Prostate gland (tissue), 2 donors: ENCODE results near the gene STAG1. TPM values are rescaled to one million over a fixed set of nuclear protein-coding genes. Genes with fewer than 3 reads are reported as not detected.
"Not testable (repeated sequence)": the region's sequence is repeated elsewhere in the genome, so short reads cannot be mapped to it uniquely, and the experiment has no call there.

ENCODE experiments used
- DNase-seq: peaks from one replicate; pipeline ENCODE4 v3.0.0-alpha.2; 2019; ENCODE audit warnings: low spot score
- H3K27ac ChIP-seq, 2 donors: fragments of 200-600 bp; sonication (generic); 2 replicates each; pipeline ENCODE4 v1.5.1; 2017 to 2019
- H3K27me3 ChIP-seq: fragments of 200-600 bp; sonication (generic); replicated peaks from 2 replicates; pipeline ENCODE4 v1.5.1; 2019; ENCODE audit not compliant: insufficient read depth
- H3K36me3 ChIP-seq, 2 donors: fragments of 200-600 bp; sonication (generic); 1 replicate in 1 of 2; 2 replicates in 1 of 2; pipeline versions ENCODE4 v1.5.1 to v1.8.1; 2017 to 2019
- H3K4me1 ChIP-seq: fragments of 200-600 bp; sonication (generic); replicated peaks from 2 replicates; pipeline ENCODE4 v1.5.1; 2019
- H3K4me3 ChIP-seq, 2 donors: fragments of 200-600 bp; sonication (generic); 2 replicates each; pipeline ENCODE4 v1.5.1; 2017 to 2019
- H3K9me3 ChIP-seq: fragments of 200-600 bp; sonication (generic); 2 replicates; pipeline ENCODE4 v1.5.1; 2017
- CTCF ChIP-seq, 4 experiments: fragments of 200-600 bp in 2 of 4; fragments of 450-650 bp in 2 of 4; sonication (generic) in 2 of 4; IDR thresholded peaks; 1 replicate in 3 of 4; 2 replicates in 1 of 4; pipeline ENCODE4 v1.5.1; 2016 to 2019; ENCODE audit warnings: antibody characterized with exemption in 4 of 4, mild to moderate bottlenecking in 2 of 4, moderate library complexity in 2 of 4
- POLR2A ChIP-seq: fragments of 450-650 bp; IDR thresholded peaks from one replicate; pipeline ENCODE4 v1.6.1; 2016; ENCODE audit warnings: antibody characterized with exemption, mild to moderate bottlenecking
- POLR2AphosphoS5 ChIP-seq: sonication (generic); formaldehyde crosslinking; IDR thresholded peaks from one replicate; pipeline ENCODE4 v1.6.1; 2017; ENCODE audit warnings: antibody characterized with exemption
- WGBS: methylation state at CpG from one replicate; pipeline ENCODE4 v1.1.5; 2018; 5-methylcytosine and 5-hydroxymethylcytosine counted together
- intact Hi-C: fragments of 100-400 bp; cut with DNase I; formaldehyde crosslinking; loops from one replicate; pipeline ENCODE4 v1.14.2; 2022
- total RNA-seq, 2 donors: library from RNA; depleted of rRNA; stranded (reverse); fragments of >200 nt; gene quantifications; one replicate each; pipeline ENCODE4 v1.1.0, GENCODE V29; 2016

Gene STAG1
- total RNA-seq, 2 donors from 2014 or later, result 21.9 to 34.1 TPM

GRCh38 chr3:136567599-136568188 is 184.5 kb downstream of the STAG1 start:
- no peaks in the 10 kb centered on the region for H3K36me3 ChIP-seq
- H3K4me3 ChIP-seq, result no peak overlapping the region
- DNase-seq, result no peak
- H3K27me3 ChIP-seq, result no peaks in the 10 kb centered on the region
- no peak overlapping the region for H3K27ac ChIP-seq
- TF ChIP-seq POLR2A, result no peak
- TF ChIP-seq POLR2AphosphoS5, result no peak
- WGBS, result 54% methylated on average over 2 of the region's 2 CpGs
- intact Hi-C loops, result no loop called here
- no peaks in the 10 kb centered on the region for H3K4me1 ChIP-seq
- H3K9me3 ChIP-seq, result no peaks in the 10 kb centered on the region

GRCh38 chr3:136564962-136565361 is 187.2 kb downstream of the STAG1 start:
- H3K4me1 ChIP-seq, DNase-seq, H3K27ac ChIP-seq, H3K36me3 ChIP-seq, H3K4me3 ChIP-seq, intact Hi-C loops, H3K9me3 ChIP-seq, H3K27me3 ChIP-seq: not testable (repeated sequence)
- 100% methylated on average over 1 of the region's 1 CpG for WGBS

- Histone ChIP-seq H3K36me3 (no peaks in the 10 kb centered on the region), H3K27ac (no peak overlapping the region), H3K27me3 (no peaks in the 10 kb centered on the region), H3K4me1 (no peaks in the 10 kb centered on the region), H3K4me3 (no peak overlapping the region), H3K9me3 (no peaks in the 10 kb centered on the region)
- intact Hi-C loops, result no loop called here
- DNase-seq, result no peak
- 90% methylated on average over 9 of the region's 9 CpGs for WGBS
- TF ChIP-seq POLR2AphosphoS5, result no peak
- no peak for TF ChIP-seq POLR2A
- TF ChIP-seq CTCF (IDR thresholded peaks at IDR 0.05), result no peak
Measured at GRCh38 chr3:136562026-136562425, 190.2 kb downstream of the STAG1 start.

- TF ChIP-seq POLR2A (no peak), POLR2AphosphoS5 (no peak), CTCF (IDR thresholded peaks at IDR 0.05) (no peak)
- H3K27ac ChIP-seq, result no peak overlapping the region
- no peaks in the 10 kb centered on the region for H3K4me1 ChIP-seq
- WGBS, result 85% methylated on average over 2 of the region's 2 CpGs
- DNase-seq, result no peak
- intact Hi-C loops, result no loop called here
- H3K27me3 ChIP-seq, result no peaks in the 10 kb centered on the region
- no peak overlapping the region for H3K4me3 ChIP-seq
- no peaks in the 10 kb centered on the region for H3K36me3 ChIP-seq
- H3K9me3 ChIP-seq, result no peaks in the 10 kb centered on the region
Measured at GRCh38 chr3:136559896-136560295, 192.3 kb downstream of the STAG1 start.

GRCh38 chr3:136549461-136549860 is 202.7 kb downstream of the STAG1 start:
- H3K27ac ChIP-seq, H3K9me3 ChIP-seq, H3K36me3 ChIP-seq, H3K4me1 ChIP-seq, H3K27me3 ChIP-seq, DNase-seq, H3K4me3 ChIP-seq: not testable (repeated sequence)
- intact Hi-C loops, result loop anchor here (5.0 to 10.0 kb wide), 3 partner anchors 203 to 475 kb away; partner anchors contain the start of gene STAG1
- WGBS, result 83% methylated on average over 1 of the region's 1 CpG

- intact Hi-C loops, result loop anchor here (5.0 to 10.0 kb wide), 3 partner anchors 205 to 472 kb away; partner anchors contain the start of gene STAG1
- DNase-seq, result no peak
- H3K36me3 ChIP-seq, result no peaks in the 10 kb centered on the region
Measured at GRCh38 chr3:136547293-136547692, 204.9 kb downstream of the STAG1 start.

More at GRCh38 chr3:136547293-136547692, 204.9 kb downstream of the STAG1 start:
- H3K27ac ChIP-seq, result no peak overlapping the region
- H3K4me3 ChIP-seq, result no peak overlapping the region
- no peaks in the 10 kb centered on the region for H3K27me3 ChIP-seq
- H3K4me1 ChIP-seq, result no peaks in the 10 kb centered on the region
- H3K9me3 ChIP-seq, result no peaks in the 10 kb centered on the region
- TF ChIP-seq POLR2A (no peak), CTCF (IDR thresholded peaks at IDR 0.05) (no peak), POLR2AphosphoS5 (no peak)
